ENCODE results near the gene VDR. TPM values are rescaled to one million over a fixed set of nuclear protein-coding genes. Genes with fewer than 3 reads are reported as not detected.

The VDR gene
- total RNA-seq, 2 donors from 2014 or later = 124 to 140 TPM

GRCh38 chr12:47899466-47899865, 5.3 kb downstream of the VDR start:
- H3K36me3 ChIP-seq = no peaks in the 10 kb centered on the region
- no peak for DNase-seq
- H3K4me1 ChIP-seq = peaks cover 17% of the 10 kb centered on the region
- H3K9ac ChIP-seq (ENCODE audit: low read depth in 2 of 2, low read length in 2 of 2) = peak overlapping the region in 1 of 2 donors; percentile 71
- no peaks in the 10 kb centered on the region for H3K9me3 ChIP-seq
- no peak overlapping the region for H3K4me3 ChIP-seq
- no peaks in the 10 kb centered on the region for H3K27me3 ChIP-seq
- intact Hi-C loops (cut with DNase I) = no loop called here
- H3K27ac ChIP-seq = peak overlapping the region; percentile 88
- no peak for TF ChIP-seq CTCF (IDR thresholded peaks at IDR 0.05)

GRCh38 chr12:47896633-47897032, 8.2 kb downstream of the VDR start:
- peak; percentile 83 for DNase-seq
- Histone ChIP-seq H3K4me1 (peaks cover 7% of the 10 kb centered on the region), H3K27me3 (no peaks in the 10 kb centered on the region), H3K4me3 (no peak overlapping the region), H3K27ac (peak overlapping the region; percentile 71), H3K9ac (ENCODE audit: low read depth in 2 of 2, low read length in 2 of 2) (peak overlapping the region in 1 of 2 donors; percentile 42), H3K36me3 (no peaks in the 10 kb centered on the region), H3K9me3 (no peaks in the 10 kb centered on the region)
- intact Hi-C loops (cut with DNase I) = no loop called here
- no peak for TF ChIP-seq CTCF (IDR thresholded peaks at IDR 0.05)

GRCh38 chr12:47896022-47896421, 8.8 kb downstream of the VDR start:
- intact Hi-C loops (cut with DNase I) = no loop called here
- peak overlapping the region; percentile 71 for H3K27ac ChIP-seq
- no peaks in the 10 kb centered on the region for H3K36me3 ChIP-seq
- H3K9me3 ChIP-seq = no peaks in the 10 kb centered on the region
- no peaks in the 10 kb centered on the region for H3K27me3 ChIP-seq
- DNase-seq = no peak
- H3K4me1 ChIP-seq = peaks cover 7% of the 10 kb centered on the region
- TF ChIP-seq CTCF (IDR thresholded peaks at IDR 0.05) = no peak
- no peak overlapping the region for H3K4me3 ChIP-seq
- H3K9ac ChIP-seq (ENCODE audit: low read depth in 2 of 2, low read length in 2 of 2) = peak overlapping the region in 1 of 2 donors; percentile 42

- Histone ChIP-seq H3K36me3 (no peaks in the 10 kb centered on the region), H3K27me3 (no peaks in the 10 kb centered on the region), H3K27ac (peak overlapping the region; percentile 71), H3K4me1 (peaks cover 7% of the 10 kb centered on the region), H3K9me3 (no peaks in the 10 kb centered on the region), H3K9ac (ENCODE audit: low read depth in 2 of 2, low read length in 2 of 2) (peak overlapping the region in 1 of 2 donors; percentile 42), H3K4me3 (no peak overlapping the region)
- TF ChIP-seq CTCF (IDR thresholded peaks at IDR 0.05) = no peak
- intact Hi-C loops (cut with DNase I) = no loop called here
- peak; percentile 80 for DNase-seq
These were observed 10.1 kb downstream of the VDR start for GRCh38 chr12:47894652-47895051.

- H3K9ac ChIP-seq (ENCODE audit: low read depth in 2 of 2, low read length in 2 of 2) = peak overlapping the region in 1 of 2 donors; percentile 4
These were observed 10.7 kb downstream of the VDR start for GRCh38 chr12:47894068-47894467.

More at GRCh38 chr12:47894068-47894467, 10.7 kb downstream of the VDR start:
- intact Hi-C loops (cut with DNase I) = no loop called here
- Histone ChIP-seq H3K27me3 (no peaks in the 10 kb centered on the region), H3K27ac (no peak overlapping the region), H3K36me3 (no peaks in the 10 kb centered on the region), H3K9me3 (no peaks in the 10 kb centered on the region), H3K4me3 (no peak overlapping the region), H3K4me1 (peaks cover 7% of the 10 kb centered on the region)
- no peak for TF ChIP-seq CTCF (IDR thresholded peaks at IDR 0.05)
- peak; percentile 17 for DNase-seq
